Testis (tissue), 3 donors: ENCODE measurements around the gene ISYNA1. TPM values are rescaled to one million over a fixed set of nuclear protein-coding genes. Genes with fewer than 3 reads are reported as not detected.

Experiments
- DNase-seq: peaks from one replicate; pipeline ENCODE4 v3.0.0-alpha.2; 2019
- H3K27ac ChIP-seq, 2 donors: fragments of 200-600 bp; sonication (generic); one replicate each; pipeline ENCODE4 v1.5.1; 2019
- H3K27me3 ChIP-seq: fragments of 200-600 bp; sonication (generic); one replicate; pipeline ENCODE4 v1.5.1; 2019
- H3K36me3 ChIP-seq: fragments of 200-600 bp; sonication (generic); one replicate; pipeline ENCODE4 v1.5.1; 2017; ENCODE audit warnings: low read depth; ENCODE audit errors: missing control alignments
- H3K4me1 ChIP-seq: fragments of 200-600 bp; sonication (generic); one replicate; pipeline ENCODE4 v1.5.1; 2019
- H3K4me3 ChIP-seq, 2 donors: fragments of 200-600 bp; sonication (generic); one replicate each; pipeline ENCODE4 v1.5.1; 2017 to 2019
- H3K9me3 ChIP-seq: fragments of 200-600 bp; sonication (generic); one replicate; pipeline ENCODE4 v1.5.1; 2017
- POLR2A ChIP-seq: fragments of 450-650 bp; IDR thresholded peaks from one replicate; pipeline ENCODE4 v1.6.1; 2017; ENCODE audit warnings: antibody characterized with exemption, mild to moderate bottlenecking, moderate library complexity
- WGBS, 2 donors: methylation state at CpG; one replicate each; pipeline ENCODE4 v1.1.5; 2018; 5-methylcytosine and 5-hydroxymethylcytosine counted together
- intact Hi-C: fragments of 100-400 bp; cut with DNase I; formaldehyde crosslinking; loops from one replicate; pipeline ENCODE4 v1.15.1; 2023; ENCODE audit warnings: low total_unique reads
- polyA plus RNA-seq: library from polyadenylated mRNA; stranded (reverse); fragments of 350-450 nt; fragmentation: Illumina TruSeq; extraction: RNeasy Lipid Tissue Mini Kit (QIAGEN cat#74804); gene quantifications from one replicate; pipeline ENCODE4 v1.2.3, GENCODE V29; 2014; ENCODE audit warnings: low read depth, low replicate concordance; ENCODE audit not compliant: insufficient read depth
- total RNA-seq, 2 donors: library from RNA; depleted of rRNA; stranded (reverse); fragments of >200 nt; gene quantifications; one replicate each; pipeline ENCODE4 v1.2.3, GENCODE V29; 2016
- TF ChIP-seq, protein P1 (sequence below), 3 experiments: fragments of 450-650 bp in 2 of 3; fragments of 200-600 bp in 1 of 3; sonication (generic) in 1 of 3; IDR thresholded peaks; one replicate each; pipeline ENCODE4 v1.5.1; 2016 to 2019; ENCODE audit warnings: antibody characterized with exemption in 3 of 3, mild to moderate bottlenecking in 2 of 3, moderate library complexity in 1 of 3

ISYNA1 gene
- total and polyA plus RNA-seq, 3 donors from 2014 or later = 493 to 1,122 (median 1,000) TPM

DNA sequence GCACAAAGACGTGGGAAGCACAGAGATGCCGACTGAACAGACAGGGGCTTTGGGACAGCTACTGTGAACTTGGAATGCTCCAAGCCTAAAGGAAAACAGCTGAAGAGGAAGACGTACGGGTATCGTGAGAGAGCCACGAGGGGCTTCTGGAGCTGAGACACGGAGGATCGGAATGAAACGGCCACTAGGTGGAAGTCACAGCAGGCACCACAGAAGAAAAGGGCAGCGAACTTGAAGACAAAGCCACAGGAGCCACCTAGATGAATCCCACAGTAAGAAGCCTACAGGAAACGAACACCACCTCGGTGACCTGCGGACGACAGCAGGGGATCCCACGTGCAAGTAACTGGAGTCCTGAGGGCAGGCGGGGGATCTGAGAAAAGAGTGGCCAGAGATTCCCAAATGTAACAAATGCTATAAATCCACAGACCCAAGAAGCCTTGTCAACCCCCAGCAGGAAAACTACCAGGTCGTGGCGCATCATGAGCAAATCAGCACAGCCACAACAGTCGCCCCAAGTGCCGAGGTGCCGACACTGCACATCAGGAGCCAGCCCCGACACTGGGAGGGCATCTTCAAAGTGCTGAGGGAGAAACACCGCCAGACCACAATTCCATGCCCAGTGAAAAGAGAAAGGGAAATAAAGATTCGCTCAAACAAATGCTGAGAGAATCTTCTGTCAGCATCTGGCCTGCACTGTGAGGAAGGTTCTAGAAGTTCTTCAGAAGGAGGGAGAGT lies 39.3 kb upstream of the ISYNA1 start:
- no peaks in the 10 kb centered on the region for H3K36me3 ChIP-seq
- no peak for TF ChIP-seq POLR2A
- TF ChIP-seq, protein P1, sequence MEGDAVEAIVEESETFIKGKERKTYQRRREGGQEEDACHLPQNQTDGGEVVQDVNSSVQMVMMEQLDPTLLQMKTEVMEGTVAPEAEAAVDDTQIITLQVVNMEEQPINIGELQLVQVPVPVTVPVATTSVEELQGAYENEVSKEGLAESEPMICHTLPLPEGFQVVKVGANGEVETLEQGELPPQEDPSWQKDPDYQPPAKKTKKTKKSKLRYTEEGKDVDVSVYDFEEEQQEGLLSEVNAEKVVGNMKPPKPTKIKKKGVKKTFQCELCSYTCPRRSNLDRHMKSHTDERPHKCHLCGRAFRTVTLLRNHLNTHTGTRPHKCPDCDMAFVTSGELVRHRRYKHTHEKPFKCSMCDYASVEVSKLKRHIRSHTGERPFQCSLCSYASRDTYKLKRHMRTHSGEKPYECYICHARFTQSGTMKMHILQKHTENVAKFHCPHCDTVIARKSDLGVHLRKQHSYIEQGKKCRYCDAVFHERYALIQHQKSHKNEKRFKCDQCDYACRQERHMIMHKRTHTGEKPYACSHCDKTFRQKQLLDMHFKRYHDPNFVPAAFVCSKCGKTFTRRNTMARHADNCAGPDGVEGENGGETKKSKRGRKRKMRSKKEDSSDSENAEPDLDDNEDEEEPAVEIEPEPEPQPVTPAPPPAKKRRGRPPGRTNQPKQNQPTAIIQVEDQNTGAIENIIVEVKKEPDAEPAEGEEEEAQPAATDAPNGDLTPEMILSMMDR (IDR thresholded peaks at IDR 0.05) = no peak
- no peaks in the 10 kb centered on the region for H3K27me3 ChIP-seq
- H3K9me3 ChIP-seq = no peaks in the 10 kb centered on the region
- 86 to 88% methylated on average over 24 of the region's 24 CpGs for WGBS, 2 donors
- intact Hi-C loops = no loop called here
- no peak overlapping the region for H3K4me3 ChIP-seq
- no peak for DNase-seq
- H3K4me1 ChIP-seq = peaks cover 36% of the 10 kb centered on the region
- H3K27ac ChIP-seq = no peak overlapping the region

DNA sequence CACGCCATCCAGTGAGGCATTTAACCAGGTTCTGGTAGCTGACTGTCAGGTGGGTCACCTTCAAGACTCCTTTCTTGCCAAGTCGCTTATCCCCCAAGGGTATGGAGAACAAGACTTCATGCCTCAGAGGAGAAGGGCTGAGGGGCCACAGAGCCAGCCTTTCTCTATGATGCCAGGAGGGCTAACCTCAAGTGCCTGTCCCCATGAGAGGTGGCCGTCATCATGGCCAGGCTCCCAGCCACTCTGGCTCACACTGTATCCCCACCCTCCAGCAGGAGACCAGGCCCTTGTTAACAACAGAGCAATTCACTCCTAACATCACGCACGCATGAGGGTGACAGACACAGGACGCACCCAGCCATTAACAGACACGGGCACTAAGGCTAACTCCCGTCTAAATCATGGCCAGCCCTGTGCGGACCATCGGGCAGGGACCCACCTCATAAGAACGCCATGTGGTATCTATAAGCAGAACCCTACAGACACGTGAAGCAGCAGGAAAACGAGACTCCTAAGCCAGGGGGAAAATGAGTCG lies 38.6 kb upstream of the ISYNA1 start:
- DNase-seq = no peak
- Histone ChIP-seq H3K36me3 (no peaks in the 10 kb centered on the region), H3K9me3 (no peaks in the 10 kb centered on the region), H3K4me3 (no peak overlapping the region), H3K27ac (no peak overlapping the region), H3K27me3 (no peaks in the 10 kb centered on the region), H3K4me1 (peaks cover 36% of the 10 kb centered on the region)
- WGBS, 2 donors = 92 to 99% methylated on average over 12 to 14 of the region's 14 CpGs
- intact Hi-C loops = no loop called here
- TF ChIP-seq, protein P1 (IDR thresholded peaks at IDR 0.05) = no peak
- no peak for TF ChIP-seq POLR2A

DNA sequence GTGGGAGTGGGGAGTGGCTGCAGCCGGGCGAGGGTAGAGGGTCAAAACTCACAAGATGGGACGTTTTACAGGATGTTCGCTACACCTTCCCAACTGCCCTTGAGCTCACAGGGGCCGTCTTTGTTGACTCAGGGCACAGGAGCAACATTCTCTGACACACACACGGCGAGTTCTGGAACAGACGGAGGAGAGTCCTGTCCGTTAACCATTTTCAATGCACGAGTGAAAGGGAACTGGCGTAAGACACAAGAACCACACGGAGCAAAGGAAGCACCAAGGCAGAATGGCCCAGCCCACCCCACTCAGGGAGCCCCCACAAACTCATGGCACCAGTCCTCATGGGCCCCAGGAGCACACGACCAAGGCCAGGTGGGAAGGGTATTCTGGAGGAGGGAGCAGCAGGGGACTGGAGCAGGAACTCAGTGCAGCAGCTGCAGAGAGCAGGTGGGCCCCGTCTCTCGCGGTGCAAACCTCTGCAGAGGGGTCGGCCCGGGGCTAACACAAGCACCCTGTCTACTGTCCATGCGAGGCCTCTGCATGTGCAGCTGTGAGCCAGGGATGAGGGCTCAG lies 37.9 kb upstream of the ISYNA1 start:
- no peak for DNase-seq
- no peaks in the 10 kb centered on the region for H3K27me3 ChIP-seq
- peaks cover 36% of the 10 kb centered on the region for H3K4me1 ChIP-seq
- H3K4me3 ChIP-seq = no peak overlapping the region
- intact Hi-C loops = no loop called here
- H3K36me3 ChIP-seq = no peaks in the 10 kb centered on the region
- no peaks in the 10 kb centered on the region for H3K9me3 ChIP-seq
- 81 to 90% methylated on average over 15 to 19 of the region's 19 CpGs for WGBS, 2 donors
- H3K27ac ChIP-seq = no peak overlapping the region
- TF ChIP-seq POLR2A = no peak
- TF ChIP-seq, protein P1 (IDR thresholded peaks at IDR 0.05) = no peak

DNA sequence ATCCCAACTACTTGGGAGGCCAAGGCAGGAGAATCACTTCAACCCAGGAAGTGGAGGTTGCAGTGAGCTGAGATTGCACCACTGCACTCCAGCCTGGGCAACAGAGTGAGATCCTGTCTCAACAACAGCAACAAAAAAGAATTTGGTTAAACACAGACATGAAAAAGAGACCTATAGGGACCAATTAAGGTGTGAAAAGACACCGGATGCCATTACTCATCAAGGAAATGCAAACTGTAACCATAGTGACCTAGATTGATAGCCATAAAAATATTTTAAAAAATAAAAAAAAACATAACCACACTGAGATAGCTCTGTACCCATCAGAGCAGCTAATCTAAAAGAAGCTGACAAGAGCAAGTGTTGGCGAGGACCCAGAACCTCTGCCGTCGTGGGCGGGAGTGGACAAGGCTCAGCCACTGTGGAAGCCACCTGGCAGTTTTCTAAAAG lies 37.1 kb upstream of the ISYNA1 start:
- no peak overlapping the region for H3K27ac ChIP-seq
- 55 to 73% methylated on average over 5 of the region's 5 CpGs for WGBS, 2 donors
- no peaks in the 10 kb centered on the region for H3K36me3 ChIP-seq
- no peak overlapping the region for H3K4me3 ChIP-seq
- TF ChIP-seq, protein P1 (IDR thresholded peaks at IDR 0.05) = no peak
- TF ChIP-seq POLR2A = no peak
- no peaks in the 10 kb centered on the region for H3K9me3 ChIP-seq
- intact Hi-C loops = no loop called here
- H3K4me1 ChIP-seq = peaks cover 33% of the 10 kb centered on the region
- no peaks in the 10 kb centered on the region for H3K27me3 ChIP-seq
- DNase-seq = no peak
